ENCODE measurements around the gene VEZT.
A peak's percentile ranks its signal among the peaks of the same experiment; 100 is the strongest.

The VEZT gene

DNA sequence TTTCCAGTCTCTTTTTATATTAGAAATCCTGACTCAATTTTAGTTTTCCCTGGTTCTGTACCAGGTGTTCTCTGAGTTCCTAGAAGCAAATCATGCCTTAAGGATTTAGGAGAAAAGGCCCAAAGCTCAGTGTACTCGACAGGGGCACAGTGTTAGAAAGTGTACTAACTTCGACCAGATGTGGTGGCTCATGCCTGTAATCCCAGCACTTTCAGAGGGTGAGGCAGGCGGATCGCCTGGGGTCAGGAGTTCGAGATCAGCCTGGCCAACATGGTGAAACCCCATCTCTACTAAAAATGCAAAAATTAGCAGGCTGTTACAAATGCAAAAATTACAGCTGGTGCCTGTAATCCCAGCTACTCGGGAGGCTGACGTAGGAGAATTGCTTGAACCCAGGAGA is 12.0 kb downstream of the VEZT start:
- TF ChIP-seq ZBTB7A (IDR thresholded peaks at IDR 0.05; ENCODE audit: low read depth) (no peak), TCF12 (IDR thresholded peaks at IDR 0.05; ENCODE audit: low read depth) (no peak), EGR1 (IDR thresholded peaks at IDR 0.05) (no peak), RAD21 (IDR thresholded peaks at IDR 0.05; ENCODE audit: low read depth) (no peak), NFIC (IDR thresholded peaks at IDR 0.05) (no peak), YY1 (IDR thresholded peaks at IDR 0.05; ENCODE audit: low read depth) (no peak), TAF1 (IDR thresholded peaks at IDR 0.05; ENCODE audit: low read depth) (no peak), CEBPB (IDR thresholded peaks at IDR 0.05) (no peak), CREB1 (IDR thresholded peaks at IDR 0.05; ENCODE audit: low read depth) (no peak), TEAD4 (IDR thresholded peaks at IDR 0.05) (no peak), EP300 (IDR thresholded peaks at IDR 0.05; ENCODE audit: borderline replicate concordance) (no peak), FOXM1 (IDR thresholded peaks at IDR 0.05; ENCODE audit: borderline replicate concordance, low read depth) (no peak)
- TF ChIP-seq, protein P1, sequence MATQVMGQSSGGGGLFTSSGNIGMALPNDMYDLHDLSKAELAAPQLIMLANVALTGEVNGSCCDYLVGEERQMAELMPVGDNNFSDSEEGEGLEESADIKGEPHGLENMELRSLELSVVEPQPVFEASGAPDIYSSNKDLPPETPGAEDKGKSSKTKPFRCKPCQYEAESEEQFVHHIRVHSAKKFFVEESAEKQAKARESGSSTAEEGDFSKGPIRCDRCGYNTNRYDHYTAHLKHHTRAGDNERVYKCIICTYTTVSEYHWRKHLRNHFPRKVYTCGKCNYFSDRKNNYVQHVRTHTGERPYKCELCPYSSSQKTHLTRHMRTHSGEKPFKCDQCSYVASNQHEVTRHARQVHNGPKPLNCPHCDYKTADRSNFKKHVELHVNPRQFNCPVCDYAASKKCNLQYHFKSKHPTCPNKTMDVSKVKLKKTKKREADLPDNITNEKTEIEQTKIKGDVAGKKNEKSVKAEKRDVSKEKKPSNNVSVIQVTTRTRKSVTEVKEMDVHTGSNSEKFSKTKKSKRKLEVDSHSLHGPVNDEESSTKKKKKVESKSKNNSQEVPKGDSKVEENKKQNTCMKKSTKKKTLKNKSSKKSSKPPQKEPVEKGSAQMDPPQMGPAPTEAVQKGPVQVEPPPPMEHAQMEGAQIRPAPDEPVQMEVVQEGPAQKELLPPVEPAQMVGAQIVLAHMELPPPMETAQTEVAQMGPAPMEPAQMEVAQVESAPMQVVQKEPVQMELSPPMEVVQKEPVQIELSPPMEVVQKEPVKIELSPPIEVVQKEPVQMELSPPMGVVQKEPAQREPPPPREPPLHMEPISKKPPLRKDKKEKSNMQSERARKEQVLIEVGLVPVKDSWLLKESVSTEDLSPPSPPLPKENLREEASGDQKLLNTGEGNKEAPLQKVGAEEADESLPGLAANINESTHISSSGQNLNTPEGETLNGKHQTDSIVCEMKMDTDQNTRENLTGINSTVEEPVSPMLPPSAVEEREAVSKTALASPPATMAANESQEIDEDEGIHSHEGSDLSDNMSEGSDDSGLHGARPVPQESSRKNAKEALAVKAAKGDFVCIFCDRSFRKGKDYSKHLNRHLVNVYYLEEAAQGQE (IDR thresholded peaks at IDR 0.05; ENCODE audit: low read depth) = no peak
- TF ChIP-seq, protein P2, sequence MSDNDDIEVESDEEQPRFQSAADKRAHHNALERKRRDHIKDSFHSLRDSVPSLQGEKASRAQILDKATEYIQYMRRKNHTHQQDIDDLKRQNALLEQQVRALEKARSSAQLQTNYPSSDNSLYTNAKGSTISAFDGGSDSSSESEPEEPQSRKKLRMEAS (IDR thresholded peaks at IDR 0.05) = no peak
- TF ChIP-seq, protein P3, sequence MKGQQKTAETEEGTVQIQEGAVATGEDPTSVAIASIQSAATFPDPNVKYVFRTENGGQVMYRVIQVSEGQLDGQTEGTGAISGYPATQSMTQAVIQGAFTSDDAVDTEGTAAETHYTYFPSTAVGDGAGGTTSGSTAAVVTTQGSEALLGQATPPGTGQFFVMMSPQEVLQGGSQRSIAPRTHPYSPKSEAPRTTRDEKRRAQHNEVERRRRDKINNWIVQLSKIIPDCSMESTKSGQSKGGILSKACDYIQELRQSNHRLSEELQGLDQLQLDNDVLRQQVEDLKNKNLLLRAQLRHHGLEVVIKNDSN (IDR thresholded peaks at IDR 0.05) = no peak

DNA sequence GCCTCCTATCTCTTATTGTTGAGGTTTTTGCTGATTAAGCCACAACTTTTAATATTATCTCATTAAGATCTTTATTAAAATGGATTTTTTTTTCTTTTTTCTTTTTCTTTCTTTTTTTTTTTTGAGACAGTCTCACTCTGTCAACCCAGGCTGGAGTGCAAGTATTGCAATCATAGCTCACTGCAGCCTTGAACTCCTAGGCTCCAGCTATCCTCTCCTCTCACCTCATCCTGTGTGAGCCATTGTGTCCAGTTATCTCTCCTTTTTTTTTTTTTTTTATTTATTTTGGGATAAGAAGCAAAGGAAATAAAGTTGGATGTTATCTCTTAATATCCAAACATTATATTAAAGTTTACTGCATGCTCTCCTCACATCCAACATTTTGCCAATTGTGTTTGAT is 12.7 kb downstream of the VEZT start:
- TF ChIP-seq, protein P1 (IDR thresholded peaks at IDR 0.05; ENCODE audit: low read depth) = no peak
- TF ChIP-seq YY1 (IDR thresholded peaks at IDR 0.05; ENCODE audit: low read depth) (no peak), RAD21 (IDR thresholded peaks at IDR 0.05; ENCODE audit: low read depth) (no peak), CEBPB (IDR thresholded peaks at IDR 0.05) (no peak), FOXM1 (IDR thresholded peaks at IDR 0.05; ENCODE audit: borderline replicate concordance, low read depth) (no peak), NFIC (IDR thresholded peaks at IDR 0.05) (no peak)

DNA sequence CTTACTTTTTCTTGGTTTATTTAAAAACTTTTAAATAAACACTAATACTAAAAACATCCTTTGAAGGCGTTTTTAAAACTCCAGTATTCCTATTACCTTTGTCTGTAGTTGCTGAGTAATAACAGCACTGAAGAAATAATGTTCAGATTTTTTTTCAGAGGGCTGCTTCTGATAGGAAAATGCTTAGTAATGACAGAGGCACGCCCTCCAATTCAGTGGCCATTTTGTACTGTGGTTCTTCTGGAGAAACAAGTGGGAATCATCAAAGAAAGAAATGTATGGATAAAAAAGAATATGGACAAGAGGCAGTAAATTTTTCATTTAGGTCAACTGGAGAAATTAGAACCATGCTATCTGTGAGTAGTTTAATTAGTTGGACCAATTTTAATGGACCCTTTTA is 13.6 kb downstream of the VEZT start:
- no peak for TF ChIP-seq FOXM1 (IDR thresholded peaks at IDR 0.05; ENCODE audit: borderline replicate concordance, low read depth)
- no peak for TF ChIP-seq TAF1 (IDR thresholded peaks at IDR 0.05; ENCODE audit: low read depth)
- no peak for TF ChIP-seq TCF12 (IDR thresholded peaks at IDR 0.05; ENCODE audit: low read depth)
- TF ChIP-seq YY1 (IDR thresholded peaks at IDR 0.05; ENCODE audit: low read depth) = peak; percentile 59
- no peak for TF ChIP-seq NFIC (IDR thresholded peaks at IDR 0.05)
- no peak for TF ChIP-seq EGR1 (IDR thresholded peaks at IDR 0.05)

DNA sequence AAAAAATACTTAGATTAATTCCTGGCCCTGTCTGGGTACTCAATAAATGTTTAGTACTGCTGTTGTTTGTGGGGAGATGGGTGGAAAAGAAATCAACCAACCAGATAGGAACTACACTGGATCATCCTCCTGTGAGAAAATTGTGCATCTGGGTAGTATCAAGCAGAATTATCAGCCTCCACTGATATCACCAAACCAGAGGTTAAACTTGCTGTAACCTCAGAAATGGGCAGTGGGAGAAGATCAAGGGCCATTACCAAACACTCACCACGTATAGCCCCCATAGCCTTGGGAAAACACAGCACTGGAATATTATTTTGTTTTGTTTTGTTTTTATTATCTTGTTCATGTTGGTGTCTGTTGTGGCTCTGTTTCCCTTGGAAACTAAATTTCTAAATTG is 19.7 kb downstream of the VEZT start:
- TF ChIP-seq TEAD4 (IDR thresholded peaks at IDR 0.05) (no peak), YY1 (IDR thresholded peaks at IDR 0.05; ENCODE audit: low read depth) (no peak), CEBPB (IDR thresholded peaks at IDR 0.05) (no peak), CREB1 (IDR thresholded peaks at IDR 0.05; ENCODE audit: low read depth) (no peak)

DNA sequence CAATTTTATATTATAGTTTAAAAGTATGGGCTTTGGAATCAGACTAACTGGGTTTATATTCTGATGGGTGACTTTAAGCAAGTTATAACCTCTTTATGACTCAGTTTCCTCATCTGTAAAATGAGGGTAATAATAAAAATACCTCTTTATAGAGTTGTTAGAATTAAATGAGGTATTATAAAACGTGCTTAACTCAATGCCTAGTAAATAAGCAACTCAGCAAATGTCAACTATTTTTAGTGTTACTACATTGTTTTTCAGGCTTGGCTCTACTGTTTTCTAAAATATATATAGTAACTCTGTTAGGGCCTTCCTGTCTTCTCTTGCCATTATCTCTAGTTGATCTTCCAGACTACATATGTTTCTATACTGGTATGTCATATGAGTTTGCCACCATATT is 20.5 kb downstream of the VEZT start:
- TF ChIP-seq TCF12 (IDR thresholded peaks at IDR 0.05; ENCODE audit: low read depth) (no peak), RAD21 (IDR thresholded peaks at IDR 0.05; ENCODE audit: low read depth) (no peak), TEAD4 (IDR thresholded peaks at IDR 0.05) (no peak), ZBTB7A (IDR thresholded peaks at IDR 0.05; ENCODE audit: low read depth) (no peak), CEBPB (IDR thresholded peaks at IDR 0.05) (no peak), CREB1 (IDR thresholded peaks at IDR 0.05; ENCODE audit: low read depth) (no peak), NFIC (IDR thresholded peaks at IDR 0.05) (no peak), FOXM1 (IDR thresholded peaks at IDR 0.05; ENCODE audit: borderline replicate concordance, low read depth) (no peak), EP300 (IDR thresholded peaks at IDR 0.05; ENCODE audit: borderline replicate concordance) (no peak), EGR1 (IDR thresholded peaks at IDR 0.05) (no peak), TAF1 (IDR thresholded peaks at IDR 0.05; ENCODE audit: low read depth) (no peak)
- TF ChIP-seq, protein P3 (IDR thresholded peaks at IDR 0.05) = no peak
- TF ChIP-seq, protein P1 (IDR thresholded peaks at IDR 0.05; ENCODE audit: low read depth) = no peak

All from Ishikawa (cell line).